ENCODE data around the gene HOXA9. TPM values are rescaled to one million over a fixed set of nuclear protein-coding genes. Genes with fewer than 3 reads are reported as not detected.

Gene HOXA9
- polyA plus RNA-seq, 1 of the 3 experiments (the other 2 are of a cell fraction): not detected

GRCh38 chr7:27179503-27180430 lies 14.4 kb upstream of the HOXA9 start:
- POLR2A ChIA-PET: interaction anchor here (0.7 kb wide), 1 partner anchor 753 kb away, joined by 3 read pairs; no protein-coding TSS in a partner anchor
- Histone ChIP-seq H2AFZ (ENCODE audit: low read depth) (no peak overlapping the region), H3F3A (replicated peaks; ENCODE audit: insufficient read depth) (no peaks in the 10 kb centered on the region), H3K9ac (no peak overlapping the region), H3K4me2 (peak overlapping the region; percentile 56), H3K79me2 (ENCODE audit: insufficient read depth) (no peaks in the 10 kb centered on the region), H3K9me2 (no peaks in the 10 kb centered on the region), H3K4me3 (ENCODE audit: low read depth in 2 of 2, low read length in 1 of 2) (peak overlapping the region; percentile 5 to 36; a peak in 2 of 4 replicates), H3K27ac (ENCODE audit: low read depth in 2 of 2, low read length in 1 of 2) (no peak overlapping the region), H3K4me1 (ENCODE audit: control insufficient read depth in 1 of 2, insufficient read depth in 2 of 2, low read depth in 1 of 2, low read length in 1 of 2) (peaks cover 4 to 10% of the 10 kb centered on the region in 2 experiments; a peak in 1 of 4 replicates), H3K27me3 (ENCODE audit: insufficient read depth) (peaks cover 97% of the 10 kb centered on the region), H3K36me3 (replicated peaks in 1 of 2; ENCODE audit: control insufficient read depth in 1 of 2, insufficient read depth in 2 of 2, low read length in 1 of 2) (no peaks in the 10 kb centered on the region), H3K9me3 (no peaks in the 10 kb centered on the region), H4K20me1 (ENCODE audit: insufficient read depth) (no peaks in the 10 kb centered on the region)
- 10% methylated on average over 48 of the region's 56 CpGs for WGBS (ENCODE audit: low lambda C conversion rate)
- CTCF ChIA-PET: interaction anchor here (0.6 to 12.3 kb wide), 72 partner anchors 10 to 1325 kb away, joined by 3 to 205 read pairs (median 3); partner anchors contain the start of genes EVX1, HOXA11, HOXA13 and HOXA3
- TF ChIP-seq RFX5 (IDR thresholded peaks at IDR 0.05; ENCODE audit: low read length): no peak
- TF ChIP-seq EZH2phosphoT487 (IDR thresholded peaks at IDR 0.05; ENCODE audit: borderline replicate concordance, low read depth): peak; percentile 91
- peak; percentile 100 for TF ChIP-seq CTCF (IDR thresholded peaks at IDR 0.05)
- TF ChIP-seq SMC3 (IDR thresholded peaks at IDR 0.05; ENCODE audit: low read depth, low read length): peak; percentile 37
- DNase-seq: peak; percentile 93

GRCh38 chr7:27179030-27179429 lies 13.7 kb upstream of the HOXA9 start:
- no peak overlapping the region; the same call in 1 of the 2 replicates for H3K4me2 ChIP-seq
- peaks cover 97% of the 10 kb centered on the region for H3K27me3 ChIP-seq (ENCODE audit: insufficient read depth)
- no peaks in the 10 kb centered on the region for H3K36me3 ChIP-seq (replicated peaks in 1 of 2; ENCODE audit: control insufficient read depth in 1 of 2, insufficient read depth in 2 of 2, low read length in 1 of 2)
- H4K20me1 ChIP-seq (ENCODE audit: insufficient read depth): no peaks in the 10 kb centered on the region
- no peaks in the 10 kb centered on the region for H3K9me3 ChIP-seq
- 39% methylated on average over 14 of the region's 14 CpGs for whole genome bisulfite sequencing (ENCODE audit: low lambda C conversion rate)
- ChIA-PET CTCF (interaction anchor here (0.6 to 12.3 kb wide), 51 partner anchors 11 to 1324 kb away, joined by 3 to 205 read pairs (median 4); partner anchors contain the start of genes EVX1, HOXA11, HOXA13 and HOXA3), POLR2A (no interaction called here)
- no peak overlapping the region for H3K4me3 ChIP-seq (ENCODE audit: low read depth in 2 of 2, low read length in 1 of 2)
- no peaks in the 10 kb centered on the region for H3K79me2 ChIP-seq (ENCODE audit: insufficient read depth)
- no peak overlapping the region for H2AFZ ChIP-seq (ENCODE audit: low read depth)
- no peak for TF ChIP-seq EZH2phosphoT487 (IDR thresholded peaks at IDR 0.05; ENCODE audit: borderline replicate concordance, low read depth)
- no peak for TF ChIP-seq FOXM1 (IDR thresholded peaks at IDR 0.05; ENCODE audit: low read depth)
- no peak for TF ChIP-seq ZBTB33 (IDR thresholded peaks at IDR 0.05; ENCODE audit: borderline replicate concordance, low read depth)
- TF ChIP-seq RAD21 (IDR thresholded peaks at IDR 0.05; ENCODE audit: low read length): no peak
- TF ChIP-seq ELF1 (IDR thresholded peaks at IDR 0.05): no peak
- no peak for TF ChIP-seq REST (IDR thresholded peaks at IDR 0.05; ENCODE audit: low read depth, low read length)
- no peak for TF ChIP-seq MXI1 (IDR thresholded peaks at IDR 0.05; ENCODE audit: low read depth, low read length)
- TF ChIP-seq SMC3 (IDR thresholded peaks at IDR 0.05; ENCODE audit: low read depth, low read length): no peak
- no peak for TF ChIP-seq NRF1 (IDR thresholded peaks at IDR 0.05; ENCODE audit: low read depth, low read length)
- no peak for TF ChIP-seq YY1 (IDR thresholded peaks at IDR 0.05; ENCODE audit: low read depth)
- no peak for TF ChIP-seq MAX (IDR thresholded peaks at IDR 0.05; ENCODE audit: low read depth)
- TF ChIP-seq JUND (IDR thresholded peaks at IDR 0.05): no peak
- H3K27ac ChIP-seq (ENCODE audit: low read depth in 2 of 2, low read length in 1 of 2): no peak overlapping the region
- peaks cover 3 to 7% of the 10 kb centered on the region in 2 experiments; a peak in 1 of 4 replicates for H3K4me1 ChIP-seq (ENCODE audit: control insufficient read depth in 1 of 2, insufficient read depth in 2 of 2, low read depth in 1 of 2, low read length in 1 of 2)
- no peak for DNase-seq
- H3F3A ChIP-seq (replicated peaks; ENCODE audit: insufficient read depth): no peaks in the 10 kb centered on the region
- no peaks in the 10 kb centered on the region for H3K9me2 ChIP-seq
- H3K9ac ChIP-seq: no peak overlapping the region
